ENCODE results near the gene EXPH5.

EXPH5 gene

DNA sequence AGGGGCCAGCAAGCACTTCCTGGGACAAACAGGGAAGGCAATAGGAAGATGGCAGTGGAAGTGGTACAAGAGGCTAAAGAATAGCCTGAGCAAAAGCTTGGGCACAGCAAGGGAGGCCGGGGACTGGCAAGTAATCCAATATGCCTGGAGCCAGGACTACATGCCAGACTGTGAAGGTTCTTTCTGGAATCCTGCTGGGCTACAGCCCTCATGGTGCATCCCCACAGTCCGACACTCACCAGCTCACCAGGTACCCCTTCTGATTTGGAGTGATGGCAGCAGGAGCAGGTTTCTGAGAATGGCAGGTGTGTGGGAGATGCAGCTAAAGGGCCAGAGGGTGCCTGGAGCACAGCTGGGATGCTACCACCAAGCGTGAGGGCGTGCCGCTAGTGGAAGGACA is 63.1 kb downstream of the EXPH5 start:
- no peaks in the 10 kb centered on the region for H3K27me3 ChIP-seq
- no peaks in the 10 kb centered on the region for H3K9me3 ChIP-seq
- no peak overlapping the region for H3K4me3 ChIP-seq
- TF ChIP-seq, protein P1, sequence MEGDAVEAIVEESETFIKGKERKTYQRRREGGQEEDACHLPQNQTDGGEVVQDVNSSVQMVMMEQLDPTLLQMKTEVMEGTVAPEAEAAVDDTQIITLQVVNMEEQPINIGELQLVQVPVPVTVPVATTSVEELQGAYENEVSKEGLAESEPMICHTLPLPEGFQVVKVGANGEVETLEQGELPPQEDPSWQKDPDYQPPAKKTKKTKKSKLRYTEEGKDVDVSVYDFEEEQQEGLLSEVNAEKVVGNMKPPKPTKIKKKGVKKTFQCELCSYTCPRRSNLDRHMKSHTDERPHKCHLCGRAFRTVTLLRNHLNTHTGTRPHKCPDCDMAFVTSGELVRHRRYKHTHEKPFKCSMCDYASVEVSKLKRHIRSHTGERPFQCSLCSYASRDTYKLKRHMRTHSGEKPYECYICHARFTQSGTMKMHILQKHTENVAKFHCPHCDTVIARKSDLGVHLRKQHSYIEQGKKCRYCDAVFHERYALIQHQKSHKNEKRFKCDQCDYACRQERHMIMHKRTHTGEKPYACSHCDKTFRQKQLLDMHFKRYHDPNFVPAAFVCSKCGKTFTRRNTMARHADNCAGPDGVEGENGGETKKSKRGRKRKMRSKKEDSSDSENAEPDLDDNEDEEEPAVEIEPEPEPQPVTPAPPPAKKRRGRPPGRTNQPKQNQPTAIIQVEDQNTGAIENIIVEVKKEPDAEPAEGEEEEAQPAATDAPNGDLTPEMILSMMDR (IDR thresholded peaks at IDR 0.05), result no peak
- intact Hi-C loops (cut with DNase I; ENCODE audit: low total_unique reads), result no loop called here
- no peak for DNase-seq
- no peaks in the 10 kb centered on the region for H3K36me3 ChIP-seq
- H3K4me1 ChIP-seq, result no peaks in the 10 kb centered on the region
- no peak overlapping the region for H3K27ac ChIP-seq

DNA sequence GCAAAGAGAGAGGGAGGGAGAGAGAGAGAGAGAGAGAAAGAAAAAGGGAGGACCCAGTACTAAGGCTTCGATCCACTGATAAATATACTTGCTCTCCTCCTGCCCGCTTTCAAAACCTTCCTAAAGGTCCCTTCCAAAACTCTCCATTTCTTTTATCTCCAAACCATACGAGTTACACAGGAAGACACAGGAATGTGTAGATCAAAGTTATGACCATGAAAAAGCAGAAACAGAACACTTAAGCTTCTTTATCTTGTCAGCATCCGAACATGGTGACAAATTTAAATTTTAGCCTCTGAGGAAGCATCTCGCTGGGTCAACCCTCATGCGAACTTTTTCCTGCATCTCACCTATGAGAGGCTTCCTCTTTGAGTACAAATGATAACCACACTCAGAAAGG is 66.2 kb downstream of the EXPH5 start:
- H3K36me3 ChIP-seq, result no peaks in the 10 kb centered on the region
- TF ChIP-seq, protein P1 (IDR thresholded peaks at IDR 0.05), result no peak
- H3K9me3 ChIP-seq, result no peaks in the 10 kb centered on the region
- no peak overlapping the region for H3K27ac ChIP-seq
- H3K27me3 ChIP-seq, result no peaks in the 10 kb centered on the region
- no peak overlapping the region for H3K4me3 ChIP-seq
- H3K4me1 ChIP-seq, result no peaks in the 10 kb centered on the region
- DNase-seq, result no peak
- intact Hi-C loops (cut with DNase I; ENCODE audit: low total_unique reads), result no loop called here

DNA sequence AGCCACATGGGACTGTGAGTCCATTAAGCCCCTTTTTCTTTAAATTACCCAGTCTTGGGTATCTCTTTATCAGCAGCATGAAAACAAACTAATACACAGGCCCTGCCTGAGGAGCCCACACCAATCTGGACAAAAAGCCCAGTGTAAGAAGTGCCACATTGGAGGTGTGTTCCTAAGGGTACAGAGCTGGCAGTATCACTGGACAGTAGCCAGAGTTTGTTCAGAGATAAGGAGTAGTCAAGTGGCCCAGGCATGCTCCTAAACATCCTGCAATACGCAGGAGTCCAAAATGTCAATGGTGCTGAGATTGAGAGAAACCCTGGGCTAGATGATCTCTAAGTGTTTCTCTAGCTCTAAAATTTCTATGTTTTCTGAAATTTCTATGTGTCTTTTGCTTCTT is 68.4 kb downstream of the EXPH5 start:
- H3K36me3 ChIP-seq, result no peaks in the 10 kb centered on the region
- no peak overlapping the region for H3K4me3 ChIP-seq
- no peaks in the 10 kb centered on the region for H3K27me3 ChIP-seq
- no peak for DNase-seq
- TF ChIP-seq, protein P1 (IDR thresholded peaks at IDR 0.05), result no peak
- no peaks in the 10 kb centered on the region for H3K4me1 ChIP-seq
- no peak overlapping the region for H3K27ac ChIP-seq
- intact Hi-C loops (cut with DNase I; ENCODE audit: low total_unique reads), result no loop called here
- no peaks in the 10 kb centered on the region for H3K9me3 ChIP-seq

DNA sequence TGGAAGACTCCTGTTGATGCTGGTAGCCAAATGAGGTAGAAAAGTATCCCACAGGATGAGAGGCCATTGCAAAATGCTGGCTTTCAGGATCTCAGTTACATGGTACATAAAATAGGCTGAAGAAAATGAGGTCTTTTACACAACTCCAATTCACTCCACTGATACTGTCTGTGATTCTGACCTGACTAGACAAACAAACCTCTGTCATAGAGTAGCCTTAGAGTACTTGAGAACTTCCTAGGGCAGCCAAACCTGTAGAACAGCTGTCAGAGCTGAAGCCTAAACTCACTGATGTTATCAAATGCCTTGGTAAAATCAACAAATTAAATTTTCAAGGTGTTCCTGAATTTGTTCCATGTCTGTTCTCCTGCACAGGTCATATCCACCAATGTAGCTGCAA is 69.1 kb downstream of the EXPH5 start:
- no peak for DNase-seq
- Histone ChIP-seq H3K27me3 (no peaks in the 10 kb centered on the region), H3K9me3 (no peaks in the 10 kb centered on the region), H3K36me3 (no peaks in the 10 kb centered on the region), H3K4me1 (no peaks in the 10 kb centered on the region), H3K27ac (no peak overlapping the region), H3K4me3 (no peak overlapping the region)
- intact Hi-C loops (cut with DNase I; ENCODE audit: low total_unique reads), result no loop called here
- TF ChIP-seq, protein P1 (IDR thresholded peaks at IDR 0.05), result no peak

DNA sequence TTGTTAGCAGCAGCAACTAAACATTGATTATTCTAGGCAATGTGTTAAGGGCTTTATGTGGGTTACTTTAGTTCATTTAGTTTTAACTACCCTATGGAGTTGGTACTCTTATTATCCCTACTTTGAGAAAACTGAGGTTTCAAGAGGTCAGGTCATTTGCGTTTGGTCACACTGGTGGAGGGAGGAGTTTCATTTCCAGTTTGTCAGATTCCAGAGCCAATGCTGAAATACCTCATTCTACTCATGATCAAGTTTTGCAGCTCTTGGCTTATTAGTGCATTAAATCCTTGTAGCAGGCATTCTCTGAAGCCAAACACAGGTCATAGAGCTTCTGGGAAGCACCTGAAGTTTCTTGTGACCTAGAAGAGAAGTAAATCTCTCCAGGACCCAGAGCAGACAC is 71.2 kb downstream of the EXPH5 start:
- Histone ChIP-seq H3K4me3 (no peak overlapping the region), H3K27ac (no peak overlapping the region), H3K9me3 (no peaks in the 10 kb centered on the region), H3K36me3 (no peaks in the 10 kb centered on the region), H3K4me1 (no peaks in the 10 kb centered on the region), H3K27me3 (no peaks in the 10 kb centered on the region)
- intact Hi-C loops (cut with DNase I; ENCODE audit: low total_unique reads), result no loop called here
- DNase-seq, result no peak
- TF ChIP-seq, protein P1 (IDR thresholded peaks at IDR 0.05), result no peak

DNA sequence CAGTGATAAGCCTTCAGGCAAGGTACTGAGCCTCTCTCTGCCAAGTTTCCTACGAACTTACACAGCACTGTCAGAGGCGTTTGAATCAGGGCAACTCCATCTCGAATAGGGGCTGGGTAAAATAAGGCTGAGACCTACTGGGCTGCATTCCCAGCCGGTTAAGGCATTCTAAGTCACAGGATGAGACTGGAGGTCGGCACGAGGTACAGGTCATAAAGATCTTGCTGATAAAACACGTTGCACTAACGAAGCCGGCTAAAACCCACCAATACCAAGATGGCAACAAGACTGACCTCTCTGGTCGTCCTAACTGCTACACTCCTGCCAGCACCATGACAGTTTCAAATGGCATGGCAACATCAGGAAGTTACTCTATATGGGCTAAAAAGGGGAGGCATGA is 75.0 kb downstream of the EXPH5 start:
- no peaks in the 10 kb centered on the region for H3K27me3 ChIP-seq
- DNase-seq, result no peak
- H3K36me3 ChIP-seq, result peaks cover 0 to 10% (median 8%) of the 10 kb centered on the region in 3 donors
- no peak overlapping the region for H3K4me3 ChIP-seq
- intact Hi-C loops (cut with DNase I; ENCODE audit: low total_unique reads), result no loop called here
- TF ChIP-seq, protein P1 (IDR thresholded peaks at IDR 0.05), result no peak
- H3K27ac ChIP-seq, result no peak overlapping the region
- no peaks in the 10 kb centered on the region for H3K9me3 ChIP-seq
- no peaks in the 10 kb centered on the region for H3K4me1 ChIP-seq
